ENCODE data around the gene KRT8. TPM values are rescaled to one million over a fixed set of nuclear protein-coding genes. Genes with fewer than 3 reads are reported as not detected.

Gene KRT8
- total RNA-seq, 1 donor from 2014 or later = 54.3 TPM

GRCh38 chr12:52914576-52915121 lies 9.8 kb upstream of the KRT8 start:
- no peak for TF ChIP-seq CTCF (IDR thresholded peaks at IDR 0.05)
- Histone ChIP-seq H3K9me3 (no peaks in the 10 kb centered on the region), H3K36me3 (no peaks in the 10 kb centered on the region), H3K4me1 (no peaks in the 10 kb centered on the region), H3K4me3 (no peak overlapping the region), H3K27ac (no peak overlapping the region), H3K27me3 (no peaks in the 10 kb centered on the region)
- intact Hi-C loops (cut with DNase I) = no loop called here
- DNase-seq (ENCODE audit: low spot score in 2 of 2) = no peak

GRCh38 chr12:52913431-52913821 lies 8.6 kb upstream of the KRT8 start:
- Histone ChIP-seq H3K27me3 (no peaks in the 10 kb centered on the region), H3K36me3 (no peaks in the 10 kb centered on the region), H3K4me3 (no peak overlapping the region), H3K9me3 (no peaks in the 10 kb centered on the region), H3K27ac (no peak overlapping the region), H3K4me1 (no peaks in the 10 kb centered on the region)
- intact Hi-C loops (cut with DNase I) = no loop called here
- no peak for DNase-seq (ENCODE audit: low spot score in 2 of 2)
- no peak for TF ChIP-seq CTCF (IDR thresholded peaks at IDR 0.05)

DNA sequence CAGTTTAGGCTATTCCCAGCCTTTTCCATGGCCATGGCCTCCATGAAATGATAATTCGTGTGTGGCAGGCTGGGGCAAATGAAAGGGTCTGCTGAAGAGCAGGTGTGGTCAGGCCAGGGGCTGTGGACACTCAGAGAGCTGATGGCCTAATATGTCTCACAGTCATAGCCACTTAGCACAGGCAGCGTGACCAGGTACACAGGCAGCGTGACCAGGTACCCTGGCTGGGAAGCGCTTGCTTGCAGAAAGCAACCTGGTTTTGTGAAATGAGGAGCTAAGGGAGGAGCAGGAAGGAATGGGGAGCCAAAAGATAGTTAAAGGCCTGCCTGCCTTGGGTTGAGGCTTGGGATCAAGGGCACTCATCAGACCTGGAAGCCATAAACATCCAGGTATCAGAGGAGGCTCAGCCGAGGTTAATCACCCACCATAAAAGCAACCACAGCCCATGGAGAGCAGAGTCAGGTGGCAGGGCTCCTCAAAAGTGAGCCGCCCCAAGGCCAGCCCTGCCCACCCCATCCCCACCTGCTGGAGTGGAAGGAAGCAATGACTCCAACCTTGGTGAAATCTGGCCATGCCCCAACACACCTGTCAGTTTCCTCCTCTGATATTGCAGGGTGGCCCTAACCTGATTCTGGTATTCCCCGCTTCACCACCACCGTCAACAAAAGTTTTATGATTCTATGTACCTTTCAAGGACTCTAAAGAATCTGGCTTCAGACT lies 8.0 kb upstream of the KRT8 start:
- DNase-seq (ENCODE audit: low spot score in 2 of 2) = no peak
- Histone ChIP-seq H3K4me3 (no peak overlapping the region), H3K27me3 (no peaks in the 10 kb centered on the region), H3K4me1 (no peaks in the 10 kb centered on the region), H3K9me3 (no peaks in the 10 kb centered on the region), H3K36me3 (no peaks in the 10 kb centered on the region), H3K27ac (no peak overlapping the region)
- intact Hi-C loops (cut with DNase I) = no loop called here
- TF ChIP-seq CTCF (IDR thresholded peaks at IDR 0.05) = no peak

- no peak overlapping the region for H3K27ac ChIP-seq
- no peak for TF ChIP-seq CTCF (IDR thresholded peaks at IDR 0.05)
These were observed 5.5 kb upstream of the KRT8 start for GRCh38 chr12:52910248-52910883.

DNA sequence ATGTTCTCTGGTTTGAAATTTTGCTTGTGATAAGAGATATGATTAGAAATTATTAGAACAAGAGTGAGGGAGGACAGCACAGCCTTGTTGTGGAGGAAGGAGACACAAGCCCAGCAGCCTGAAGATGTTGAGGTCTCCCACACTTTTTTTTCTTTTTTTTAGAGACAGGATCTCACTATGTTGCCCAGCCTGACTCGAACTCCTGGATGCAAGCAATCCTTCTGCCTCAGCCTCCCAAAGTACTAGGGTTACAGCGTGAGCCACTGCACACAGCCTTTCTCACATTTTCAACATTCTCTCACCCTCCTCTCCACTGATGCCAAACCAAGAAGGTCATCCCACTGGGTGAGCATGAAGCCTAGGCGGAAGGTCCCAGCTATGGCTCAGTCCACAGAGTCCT lies 4.9 kb upstream of the KRT8 start:
- Histone ChIP-seq H3K4me1 (no peaks in the 10 kb centered on the region), H3K4me3 (no peak overlapping the region), H3K27me3 (no peaks in the 10 kb centered on the region), H3K36me3 (no peaks in the 10 kb centered on the region), H3K27ac (no peak overlapping the region), H3K9me3 (no peaks in the 10 kb centered on the region)
- no peak for TF ChIP-seq CTCF (IDR thresholded peaks at IDR 0.05)
- intact Hi-C loops (cut with DNase I) = no loop called here
- DNase-seq (ENCODE audit: low spot score in 2 of 2) = no peak

More at GRCh38 chr12:52910248-52910883, 5.5 kb upstream of the KRT8 start:
- intact Hi-C loops (cut with DNase I) = no loop called here
- Histone ChIP-seq H3K4me1 (no peaks in the 10 kb centered on the region), H3K36me3 (no peaks in the 10 kb centered on the region), H3K27me3 (no peaks in the 10 kb centered on the region), H3K4me3 (no peak overlapping the region), H3K9me3 (no peaks in the 10 kb centered on the region)
- DNase-seq (ENCODE audit: low spot score in 2 of 2) = no peak

Measured in ascending aorta (tissue), 2 donors.